Kidney (tissue), 14 donors: ENCODE data around the gene USP21. TPM values are rescaled to one million over a fixed set of nuclear protein-coding genes. Genes with fewer than 3 reads are reported as not detected.

Source experiments
- DNase-seq, 5 donors: peaks; one replicate each; pipeline ENCODE4 v3.0.0-alpha.2; 2013 to 2020
- FAIRE-seq: peaks from 2 replicates; lab custom pipeline; 2012; peaks lifted over from hg19 to GRCh38; lab: Jason Lieb, UNC
- H3K27ac ChIP-seq, 2 donors: one replicate each; pipeline ENCODE4 v1.7.0; 2013; ENCODE audit warnings: low read depth in 2 of 2, low read length in 2 of 2, inconsistent platforms in 1 of 2
- H3K27me3 ChIP-seq: one replicate; pipeline ENCODE4 v1.7.1; 2013; ENCODE audit warnings: low read length, inconsistent platforms; ENCODE audit not compliant: control insufficient read depth, insufficient read depth
- H3K36me3 ChIP-seq, 3 donors: one replicate each; pipeline versions ENCODE4 v1.7.0 to v1.7.1; 2013; ENCODE audit warnings: low read length in 3 of 3, control low read depth in 1 of 3, inconsistent platforms in 1 of 3; ENCODE audit not compliant: insufficient read depth in 3 of 3, control insufficient read depth in 2 of 3
- H3K4me1 ChIP-seq, 3 donors: one replicate each; pipeline versions ENCODE4 v1.7.0 to v1.7.1; 2013; ENCODE audit warnings: low read length in 3 of 3, inconsistent platforms in 1 of 3, low read depth in 1 of 3; ENCODE audit not compliant: control insufficient read depth in 2 of 3, insufficient read depth in 2 of 3
- H3K4me3 ChIP-seq, 3 donors: one replicate each; pipeline versions ENCODE4 v1.7.0 to v1.8.1; 2013; ENCODE audit warnings: low read length in 3 of 3, control low read depth in 1 of 3, inconsistent platforms in 1 of 3
- H3K9ac ChIP-seq, 3 donors: one replicate each; pipeline versions ENCODE4 v1.7.0 to v1.7.1; 2013; ENCODE audit warnings: low read length in 3 of 3, control low read depth in 1 of 3, inconsistent platforms in 1 of 3
- H3K9me3 ChIP-seq, 3 donors: one replicate each; pipeline versions ENCODE4 v1.7.0 to v1.7.1; 2013; ENCODE audit warnings: low read length in 3 of 3, control low read depth in 1 of 3, inconsistent platforms in 1 of 3; ENCODE audit not compliant: control insufficient read depth in 2 of 3, insufficient read depth in 1 of 3
- CTCF ChIP-seq: IDR thresholded peaks from 3 replicates; pipeline ENCODE4 v1.5.1; 2012; ENCODE audit warnings: mild to moderate bottlenecking, moderate library complexity, borderline replicate concordance; ENCODE audit not compliant: insufficient read depth; ENCODE audit errors: extremely low read depth
- intact Hi-C: fragments of 100-400 bp; cut with DNase I; formaldehyde crosslinking; loops from one replicate; pipeline ENCODE4 v1.11.1; 2022
- polyA plus RNA-seq: library from polyadenylated mRNA; stranded (reverse); fragments of 350-450 nt; fragmentation: Illumina TruSeq; extraction: RNeasy Lipid Tissue Mini Kit (QIAGEN cat#74804); gene quantifications from one replicate; pipeline ENCODE4 v1.2.3, GENCODE V29; 2014; ENCODE audit warnings: low read depth, low replicate concordance; ENCODE audit not compliant: insufficient read depth
- total RNA-seq: library from RNA; stranded (reverse); fragmentation: NEBNext Ultra II Directional; extraction: Animal tissue kit (Norgen Biotek cat#: 25700); gene quantifications from one replicate; pipeline ENCODE4 v1.2.1, GENCODE V29; 2021
- donor health status: control.
- donor health status: control.
- donor health status: control.
- donor health status: control.
- donor health status: control.
- donor health status: DM: yes; HTN: yes; CAD: no.
- donor health status: Normal renal cell carcinoma (clear cell type).

Gene USP21
- total and polyA plus RNA-seq, 2 donors from 2014 or later, result 26.3 to 27.7 TPM

GRCh38 chr1:161138431-161138830 is 20.9 kb upstream of the USP21 start:
- H3K9me3 ChIP-seq, result no peaks in the 10 kb centered on the region
- H3K27me3 ChIP-seq, result no peaks in the 10 kb centered on the region
- DNase-seq (peak in 3 of 5 donors; percentile 28 to 73 (median 69)), FAIRE-seq (no peak)
- H3K9ac ChIP-seq, result no peak overlapping the region
- H3K36me3 ChIP-seq, result no peaks in the 10 kb centered on the region
- H3K4me1 ChIP-seq, result peaks cover 0 to 10% (median 3%) of the 10 kb centered on the region in 3 donors
- H3K4me3 ChIP-seq, result no peak overlapping the region
- H3K27ac ChIP-seq, result no peak overlapping the region
- intact Hi-C loops, result no loop called here
- no peak for TF ChIP-seq CTCF

- no peak overlapping the region for H3K27ac ChIP-seq
- H3K36me3 ChIP-seq, result no peaks in the 10 kb centered on the region
- intact Hi-C loops, result no loop called here
- FAIRE-seq, result no peak
- H3K9me3 ChIP-seq, result no peaks in the 10 kb centered on the region
- TF ChIP-seq CTCF, result peak; percentile 36
- H3K9ac ChIP-seq, result no peak overlapping the region
- peak in 3 of 5 donors; percentile 33 to 69 (median 59) for DNase-seq
- no peak overlapping the region for H3K4me3 ChIP-seq
- H3K4me1 ChIP-seq, result peaks cover 0 to 6% (median 0%) of the 10 kb centered on the region in 3 donors
- no peaks in the 10 kb centered on the region for H3K27me3 ChIP-seq
Measured at GRCh38 chr1:161139766-161140165, 19.5 kb upstream of the USP21 start.

- FAIRE-seq (no peak), DNase-seq (no peak)
- H3K27me3 ChIP-seq, result no peaks in the 10 kb centered on the region
- H3K36me3 ChIP-seq, result no peaks in the 10 kb centered on the region
- no peak overlapping the region for H3K4me3 ChIP-seq
- H3K4me1 ChIP-seq, result peaks cover 0 to 6% (median 0%) of the 10 kb centered on the region in 3 donors
- no peaks in the 10 kb centered on the region for H3K9me3 ChIP-seq
- no peak overlapping the region for H3K9ac ChIP-seq
- no peak for TF ChIP-seq CTCF
- no peak overlapping the region for H3K27ac ChIP-seq
- intact Hi-C loops, result no loop called here
Measured at GRCh38 chr1:161140755-161141400, 18.4 kb upstream of the USP21 start.
